Activated naive CD4-positive, alpha-beta T cell treated with anti-CD3 and anti-CD28 coated beads for 36 hours (primary cell): Measurements from ENCODE around the gene ZMIZ2. TPM values are rescaled to one million over a fixed set of nuclear protein-coding genes. Genes with fewer than 3 reads are reported as not detected.
"Not testable (repeated sequence)": the region's sequence is repeated elsewhere in the genome, so short reads cannot be mapped to it uniquely, and the experiment has no call there.

Experiments
- CTCF ChIA-PET: fragments of 350-600 bp; sonication (Branson Sonifier 250); formaldehyde crosslinking; loops from one replicate; lab custom pipeline; 2021; ENCODE audit warnings: antibody characterized with exemption; lab: Charles Lee
- DNase-seq: peaks from one replicate; pipeline ENCODE4 v3.0.0-alpha.2; 2020
- H3K27ac Mint-ChIP-seq: one replicate; pipeline ENCODE4 v1.8.0; 2021; ENCODE audit warnings: mild to moderate bottlenecking, mixed read lengths
- H3K27me3 Mint-ChIP-seq: one replicate; pipeline ENCODE4 v1.8.0; 2021; ENCODE audit warnings: low read depth, mixed read lengths
- H3K36me3 Mint-ChIP-seq: one replicate; pipeline ENCODE4 v1.8.0; 2021; ENCODE audit warnings: low read depth, mixed read lengths
- H3K4me1 Mint-ChIP-seq: one replicate; pipeline ENCODE4 v1.8.0; 2021; ENCODE audit warnings: low read depth, mixed read lengths
- H3K4me3 Mint-ChIP-seq: one replicate; pipeline ENCODE4 v1.8.0; 2021; ENCODE audit warnings: mild to moderate bottlenecking, moderate library complexity, mixed read lengths
- H3K9me3 Mint-ChIP-seq: one replicate; pipeline ENCODE4 v1.8.0; 2021; ENCODE audit warnings: mixed read lengths
- intact Hi-C: fragments of 100-400 bp; cut with micrococcal nuclease; formaldehyde crosslinking; loops from one replicate; pipeline ENCODE4 v1.15.1; 2023
- total RNA-seq, 2 experiments: library from RNA; stranded (reverse); gene quantifications; one replicate each; pipeline ENCODE4 v1.2.3, GENCODE V29; 2021

The ZMIZ2 gene
- total RNA-seq, 2 experiments from 2014 or later = 83.1 to 86.5 TPM

DNA sequence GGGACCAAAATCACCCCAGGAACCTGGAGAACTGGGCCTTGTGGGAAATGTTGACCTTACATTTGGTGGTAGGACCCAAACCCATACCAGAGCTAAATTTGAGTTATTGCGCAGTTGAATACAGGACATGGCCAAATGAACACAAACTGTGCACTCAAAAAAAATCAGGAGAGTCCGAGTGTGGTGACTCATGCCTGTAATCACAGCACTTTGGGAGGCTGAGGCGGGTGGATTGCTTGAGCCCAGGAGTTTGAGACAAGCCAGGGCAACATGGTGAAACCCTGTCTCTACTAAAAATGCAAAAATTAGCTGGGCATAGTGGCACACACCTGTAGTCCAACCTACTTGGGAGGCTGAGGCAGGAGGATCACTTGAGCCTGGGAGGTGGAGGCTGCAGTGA, 36.6 kb downstream of the ZMIZ2 start:
- H3K4me1 Mint-ChIP-seq, H3K9me3 Mint-ChIP-seq, H3K27ac Mint-ChIP-seq, DNase-seq, intact Hi-C loops, H3K27me3 Mint-ChIP-seq, H3K4me3 Mint-ChIP-seq, H3K36me3 Mint-ChIP-seq: not testable (repeated sequence)
- CTCF ChIA-PET = interaction anchor here (0.7 kb wide), 1 partner anchor 75 kb away, joined by 3 read pairs; no protein-coding TSS in a partner anchor

DNA sequence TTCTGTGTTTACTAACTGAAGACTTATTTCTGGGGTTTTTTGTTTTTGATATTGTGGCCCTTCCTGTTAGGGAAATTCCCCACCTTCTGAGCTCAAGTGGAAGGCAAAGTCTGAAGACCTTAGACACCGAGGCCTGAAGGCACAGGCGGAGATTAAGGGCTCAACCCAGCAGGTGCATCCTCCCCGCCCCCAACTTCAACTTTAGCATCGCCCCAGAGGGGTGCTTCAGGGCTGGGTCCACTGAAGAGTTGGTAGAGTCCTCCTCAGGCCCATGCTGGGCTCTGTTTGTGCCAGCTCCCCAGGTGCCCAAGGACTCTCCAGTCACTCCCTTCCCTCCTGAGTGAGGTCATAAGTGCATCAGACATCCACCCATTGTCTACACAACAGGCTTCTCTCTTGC, 38.4 kb downstream of the ZMIZ2 start:
- Mint-ChIP-seq H3K9me3 (peaks cover 5% of the 10 kb centered on the region), H3K27ac (no peak overlapping the region), H3K4me1 (no peaks in the 10 kb centered on the region), H3K27me3 (no peaks in the 10 kb centered on the region), H3K36me3 (no peaks in the 10 kb centered on the region), H3K4me3 (no peak overlapping the region)
- no peak for DNase-seq
- intact Hi-C loops = no loop called here
- CTCF ChIA-PET = interaction anchor here (1.0 kb wide), 1 partner anchor 12 kb away, joined by 3 read pairs; no protein-coding TSS in a partner anchor

DNA sequence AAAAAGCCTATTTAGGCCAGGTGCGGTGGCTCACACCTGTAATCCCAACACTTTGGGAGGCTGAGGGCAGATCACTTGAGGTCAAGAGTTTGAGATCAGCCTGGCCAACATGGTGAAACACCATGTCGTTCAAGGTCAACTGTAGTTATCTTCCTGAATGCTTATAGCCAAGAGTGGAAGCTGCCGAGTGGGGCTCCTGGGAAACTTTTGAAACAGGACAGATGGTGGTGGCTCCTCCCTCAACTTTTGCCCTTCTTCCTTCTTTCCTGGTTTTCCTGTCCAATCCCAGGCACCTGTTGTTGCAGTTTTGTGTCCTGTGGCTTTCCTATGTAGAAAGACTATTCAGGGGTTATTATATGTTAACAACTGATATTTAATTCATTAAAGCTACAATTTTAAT, 39.1 kb downstream of the ZMIZ2 start:
- CTCF ChIA-PET = no interaction called here
- H3K36me3 Mint-ChIP-seq = no peaks in the 10 kb centered on the region
- H3K27ac Mint-ChIP-seq = no peak overlapping the region

DNA sequence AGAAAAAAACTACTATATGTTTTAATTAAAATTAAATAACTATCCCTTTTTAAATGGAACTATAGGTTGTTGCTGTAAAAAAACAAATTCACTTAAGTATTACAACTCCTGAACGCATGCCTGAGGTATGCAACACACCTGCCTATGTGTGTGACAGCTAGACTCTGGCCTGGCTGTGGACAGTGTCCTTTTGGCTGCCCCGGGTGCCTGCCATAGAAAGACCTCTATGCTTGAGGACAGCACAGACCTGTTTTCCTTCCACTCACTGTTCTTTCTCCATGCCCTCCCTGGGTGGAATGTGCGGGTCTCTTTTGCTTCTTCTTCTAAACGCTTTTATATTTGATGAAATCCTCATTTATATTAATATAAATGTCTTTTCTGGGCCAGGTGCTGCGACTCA, 41.3 kb downstream of the ZMIZ2 start:
- H3K4me1 Mint-ChIP-seq = no peaks in the 10 kb centered on the region
- H3K9me3 Mint-ChIP-seq = no peaks in the 10 kb centered on the region
- H3K27ac Mint-ChIP-seq = no peak overlapping the region
- no peak for DNase-seq
- CTCF ChIA-PET = no interaction called here
- H3K36me3 Mint-ChIP-seq = no peaks in the 10 kb centered on the region
- intact Hi-C loops = no loop called here
- no peak overlapping the region for H3K4me3 Mint-ChIP-seq
- no peaks in the 10 kb centered on the region for H3K27me3 Mint-ChIP-seq

More for the DNA sequence above, 39.1 kb downstream of the ZMIZ2 start:
- Mint-ChIP-seq H3K27me3 (no peaks in the 10 kb centered on the region), H3K9me3 (peaks cover 5% of the 10 kb centered on the region), H3K4me3 (no peak overlapping the region), H3K4me1 (no peaks in the 10 kb centered on the region)
- intact Hi-C loops = no loop called here
- DNase-seq = no peak

DNA sequence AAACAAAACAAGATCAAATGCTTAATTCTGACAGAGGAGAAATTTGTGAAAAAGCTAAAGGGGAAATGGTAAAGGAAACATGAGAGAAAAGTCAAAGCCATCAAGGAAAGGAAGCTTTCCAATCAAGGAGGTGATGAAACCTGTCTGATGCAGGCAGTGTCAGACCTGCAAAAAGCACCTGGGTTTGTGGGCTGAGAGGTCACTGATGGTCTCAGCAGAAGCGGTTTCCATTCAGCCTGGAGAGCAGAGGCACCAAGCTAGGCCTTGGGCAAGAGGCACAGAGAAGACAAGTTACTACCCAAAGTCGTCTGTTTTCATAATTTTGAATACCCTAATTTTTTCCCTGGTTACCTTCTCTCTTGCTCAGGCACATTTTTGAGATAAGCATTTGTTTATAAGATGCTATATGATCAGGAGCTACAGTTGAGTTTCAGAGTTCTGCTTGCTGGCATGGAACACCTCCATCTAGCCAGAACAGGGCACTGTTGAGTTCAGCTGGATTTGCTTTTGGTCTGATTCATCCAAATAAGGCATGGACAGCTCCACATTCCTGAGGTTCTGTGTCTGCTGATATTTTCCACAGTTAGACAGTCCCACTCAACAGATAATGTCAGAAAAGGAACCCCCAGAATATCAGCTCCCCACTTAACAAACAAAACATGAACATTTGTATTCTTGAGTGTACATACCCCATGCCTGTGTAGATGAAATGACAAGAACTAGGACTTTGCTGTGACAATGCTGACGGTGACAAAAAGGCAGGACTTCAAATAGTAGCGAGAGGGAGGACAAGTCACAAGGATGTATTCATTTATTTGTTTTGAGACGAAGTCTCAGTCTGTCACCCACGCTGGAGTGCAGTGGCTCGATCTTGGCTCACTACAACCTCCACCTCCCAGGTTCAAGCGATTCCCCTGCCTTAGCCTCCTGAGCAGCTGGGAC, 42.9 kb downstream of the ZMIZ2 start:
- Mint-ChIP-seq H3K27ac (no peak overlapping the region), H3K4me1 (no peaks in the 10 kb centered on the region), H3K4me3 (no peak overlapping the region), H3K36me3 (no peaks in the 10 kb centered on the region), H3K9me3 (no peaks in the 10 kb centered on the region), H3K27me3 (no peaks in the 10 kb centered on the region)
- CTCF ChIA-PET = interaction anchor here (0.8 kb wide), 1 partner anchor 19 kb away, joined by 3 read pairs; no protein-coding TSS in a partner anchor
- no peak for DNase-seq
- intact Hi-C loops = no loop called here

DNA sequence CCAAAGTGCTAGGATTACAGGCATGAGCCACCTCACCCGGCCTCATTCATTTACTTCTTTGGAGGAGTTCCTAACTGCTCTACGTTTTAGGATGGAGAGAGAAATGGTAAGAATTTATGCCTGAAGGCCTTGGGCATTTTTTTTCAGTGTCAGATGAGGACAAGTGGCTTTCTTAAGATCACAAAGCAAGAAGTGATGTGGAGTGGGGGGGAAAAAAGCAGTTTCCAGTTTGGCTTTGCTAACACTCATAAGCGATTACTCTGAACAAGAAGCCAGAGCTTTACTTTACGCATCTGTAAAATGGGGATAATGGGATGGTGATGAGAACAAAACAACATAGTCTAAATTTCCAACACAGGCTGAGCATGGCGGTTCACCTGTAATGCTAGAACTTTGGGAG, 45.3 kb downstream of the ZMIZ2 start:
- intact Hi-C loops = no loop called here
- Mint-ChIP-seq H3K36me3 (peaks cover 17% of the 10 kb centered on the region), H3K9me3 (no peaks in the 10 kb centered on the region), H3K27me3 (no peaks in the 10 kb centered on the region), H3K4me1 (peaks cover 8% of the 10 kb centered on the region), H3K4me3 (no peak overlapping the region), H3K27ac (no peak overlapping the region)
- CTCF ChIA-PET = interaction anchor here (0.6 to 0.7 kb wide), 2 partner anchors 46 to 200 kb away, joined by 3 read pairs; no protein-coding TSS in a partner anchor
- no peak for DNase-seq

DNA sequence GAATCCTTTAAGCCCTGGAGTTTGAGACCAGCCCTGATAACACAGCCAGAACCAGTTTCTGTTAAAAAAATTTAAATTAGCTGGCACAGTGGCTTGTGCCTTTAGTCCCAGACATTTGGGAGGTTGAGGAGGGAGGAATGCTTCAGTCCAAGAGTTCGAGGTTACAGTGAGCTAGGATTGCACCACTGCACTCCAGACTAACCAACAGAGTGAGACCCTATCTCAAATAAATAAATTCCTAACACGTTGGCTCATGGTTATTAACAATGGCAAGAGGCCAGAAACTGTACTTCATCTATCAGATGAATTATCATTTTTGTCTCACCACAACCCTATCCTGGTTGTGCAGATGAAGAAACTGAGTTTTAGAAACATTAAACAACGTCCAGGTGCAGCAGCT, 45.7 kb downstream of the ZMIZ2 start:
- peak overlapping the region; percentile 19 for H3K4me3 Mint-ChIP-seq
- peaks cover 19% of the 10 kb centered on the region for H3K36me3 Mint-ChIP-seq
- DNase-seq = no peak
- H3K4me1 Mint-ChIP-seq = peaks cover 10% of the 10 kb centered on the region
- H3K27ac Mint-ChIP-seq = no peak overlapping the region
- H3K27me3 Mint-ChIP-seq = no peaks in the 10 kb centered on the region
- H3K9me3 Mint-ChIP-seq = no peaks in the 10 kb centered on the region
- intact Hi-C loops = no loop called here
- CTCF ChIA-PET = interaction anchor here (0.6 to 0.7 kb wide), 2 partner anchors 45 to 200 kb away, joined by 3 read pairs; no protein-coding TSS in a partner anchor

DNA sequence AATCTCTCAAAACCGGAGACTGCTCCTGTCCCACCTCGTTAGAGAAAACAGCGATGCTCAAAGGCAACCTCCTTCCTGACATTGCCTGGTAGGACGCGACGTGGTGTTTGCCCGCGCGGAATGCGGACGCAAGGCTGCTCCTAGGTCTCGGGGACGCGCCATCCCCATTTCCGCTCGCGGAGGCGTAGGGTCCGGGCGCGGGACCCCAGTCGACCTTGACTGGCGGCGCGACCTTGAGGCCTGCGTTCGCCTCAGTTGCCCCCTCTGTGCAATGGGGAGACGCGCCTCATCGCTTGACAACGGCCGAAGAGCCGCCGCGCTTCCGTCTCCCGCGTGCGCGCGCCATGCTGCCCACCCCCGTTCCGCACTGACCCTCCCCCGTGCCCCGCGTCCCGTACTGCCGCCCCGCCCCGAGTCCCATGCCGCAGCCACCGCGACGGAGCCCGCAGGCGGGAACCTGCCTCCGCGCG, 47.4 kb downstream of the ZMIZ2 start:
- H3K36me3 Mint-ChIP-seq = peaks cover 34% of the 10 kb centered on the region
- peak overlapping the region; percentile 98 for H3K4me3 Mint-ChIP-seq
- peaks cover 23% of the 10 kb centered on the region for H3K4me1 Mint-ChIP-seq
- H3K9me3 Mint-ChIP-seq = no peaks in the 10 kb centered on the region
- peak; percentile 65 for DNase-seq
- H3K27ac Mint-ChIP-seq = peak overlapping the region; percentile 92
- intact Hi-C loops = loop anchor here (1.0 to 2.0 kb wide), 14 partner anchors 48 to 315 kb away; partner anchors contain the start of genes H2AZ2, NUDCD3, OGDH and PURB
- CTCF ChIA-PET = no interaction called here
- no peaks in the 10 kb centered on the region for H3K27me3 Mint-ChIP-seq

DNA sequence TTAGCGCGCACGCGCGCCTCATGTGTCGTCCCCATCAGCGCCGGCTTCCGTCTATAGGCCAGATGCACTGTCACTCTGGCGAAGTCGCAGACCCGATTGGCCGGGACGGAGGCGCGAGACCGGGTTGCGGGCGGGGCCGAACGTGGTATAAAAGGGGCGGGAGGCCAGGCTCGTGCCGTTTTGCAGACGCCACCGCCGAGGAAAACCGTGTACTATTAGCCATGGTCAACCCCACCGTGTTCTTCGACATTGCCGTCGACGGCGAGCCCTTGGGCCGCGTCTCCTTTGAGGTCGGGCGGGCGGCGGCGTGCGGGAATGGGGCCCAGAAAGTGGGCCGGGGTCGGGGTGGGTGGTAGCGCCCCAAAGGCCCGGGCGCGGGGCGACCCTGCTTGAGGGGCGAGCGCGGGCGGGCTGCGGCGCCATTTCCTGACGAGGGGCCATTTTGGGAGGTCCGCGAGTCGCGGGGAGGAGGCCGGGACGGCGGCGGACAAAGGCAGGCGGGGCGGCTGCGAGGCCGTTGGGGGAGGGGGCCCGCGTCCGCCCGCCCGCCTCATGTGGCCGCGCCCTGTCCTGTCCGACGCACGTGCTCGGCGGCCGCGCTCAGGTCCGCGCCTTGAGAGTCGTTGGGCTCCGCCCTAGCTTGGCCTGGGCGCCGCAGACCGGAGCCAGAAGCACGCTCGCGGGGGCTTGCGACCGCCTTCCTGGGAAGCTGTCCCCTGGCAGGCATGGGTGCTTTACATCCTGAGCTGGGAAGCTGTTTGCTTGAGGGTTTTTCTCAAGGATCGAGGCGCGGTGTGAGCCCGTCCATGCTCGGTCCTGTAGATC, 48.1 kb downstream of the ZMIZ2 start, which contains the start of gene PPIA:
Gene PPIA, plus strand, starts transcription at position 178 of the 825 bp plus-strand sequence. Its CDS starts 44 bp downstream, at position 222.
- peaks cover 41% of the 10 kb centered on the region for H3K36me3 Mint-ChIP-seq
- peaks cover 28% of the 10 kb centered on the region for H3K4me1 Mint-ChIP-seq
- H3K27me3 Mint-ChIP-seq = no peaks in the 10 kb centered on the region
- CTCF ChIA-PET = interaction anchor here (0.6 to 2.1 kb wide), 3 partner anchors 26 to 228 kb away, joined by 3 to 9 read pairs (median 7); no protein-coding TSS in a partner anchor
- peak within 1 kb of the TSS; percentile 98 for H3K27ac Mint-ChIP-seq
- H3K9me3 Mint-ChIP-seq = no peaks in the 10 kb centered on the region
- H3K4me3 Mint-ChIP-seq = peak within 1 kb of the TSS; percentile 98
- peak; percentile 99 for DNase-seq
- intact Hi-C loops = loop anchor here (1.0 to 2.0 kb wide), 14 partner anchors 48 to 315 kb away; partner anchors contain the start of genes H2AZ2, NUDCD3, OGDH and PURB

DNA sequence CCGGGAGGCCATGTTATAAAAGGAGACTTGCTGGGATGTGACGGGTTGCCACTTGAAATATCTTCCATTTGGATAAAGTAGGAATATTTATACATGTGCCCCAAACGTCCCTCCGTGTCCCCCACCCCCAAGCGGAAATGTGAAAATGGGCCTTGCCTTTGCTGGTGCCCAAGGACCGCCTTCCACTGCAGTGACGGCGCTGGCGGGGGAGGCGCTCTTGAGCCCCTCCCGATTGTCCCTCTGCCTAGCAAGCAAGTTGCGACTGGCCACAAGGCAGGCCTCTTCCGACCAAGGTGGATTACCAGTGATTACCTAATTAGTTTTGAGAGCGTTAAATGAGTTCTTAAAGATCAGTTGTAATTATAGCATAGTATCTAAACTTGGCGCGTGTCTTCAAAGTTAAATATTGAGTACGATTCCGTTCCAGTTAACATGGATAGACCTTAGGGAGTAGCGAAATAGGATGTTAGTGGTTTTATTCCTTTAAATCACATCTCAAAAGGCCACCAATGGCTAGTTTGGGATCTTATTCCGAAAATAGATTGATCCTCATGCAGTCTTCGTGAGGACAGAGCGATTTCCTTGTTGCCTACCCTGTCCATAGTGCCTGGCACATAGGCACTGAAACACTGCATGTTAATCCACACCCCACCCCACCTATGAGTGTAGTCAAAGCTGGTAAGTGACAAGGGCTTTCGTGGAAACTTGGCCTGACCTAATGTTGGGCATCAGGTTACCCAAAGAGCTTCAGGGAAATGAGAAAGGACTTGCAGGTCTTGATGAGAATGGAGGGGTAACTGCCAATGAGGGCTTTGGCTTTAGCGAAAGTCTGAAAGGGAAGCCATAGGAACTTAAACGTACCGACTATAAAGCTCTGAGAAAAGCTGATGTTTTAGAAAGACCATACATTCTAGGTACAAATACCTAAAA, 48.9 kb downstream of the ZMIZ2 start:
- Mint-ChIP-seq H3K36me3 (peaks cover 47% of the 10 kb centered on the region), H3K4me1 (peaks cover 30% of the 10 kb centered on the region), H3K27ac (peak overlapping the region; percentile 98), H3K4me3 (peak overlapping the region; percentile 98), H3K27me3 (no peaks in the 10 kb centered on the region), H3K9me3 (no peaks in the 10 kb centered on the region)
- intact Hi-C loops = loop anchor here (2.0 kb wide), 4 partner anchors 117 to 307 kb away; partner anchors contain the start of gene NUDCD3
- peak; percentile 89 for DNase-seq
- CTCF ChIA-PET = interaction anchor here (0.6 to 2.1 kb wide), 9 partner anchors 25 to 229 kb away, joined by 3 to 9 read pairs (median 3); no protein-coding TSS in a partner anchor
